NOMO-1 (cell line): ENCODE results near the gene PDE10A.

Source experiments
- DNase-seq, 2 experiments: peaks; one replicate each; lab custom pipeline; 2025; ENCODE audit not compliant: unreplicated experiment in 2 of 2; lab: John Stamatoyannopoulos, UW

Gene PDE10A

GRCh38 chr6:165662749-165663376, at the start of gene PDE10A:
TSS of gene PDE10A (minus strand) at chr6:165663241. CDS start at chr6:165662811, 430 bp downstream.
- DNase-seq: no peak

- no peak for DNase-seq
Measured at GRCh38 chr6:165708985-165709576, 46.0 kb upstream of the PDE10A start.

- no peak for DNase-seq
Measured at GRCh38 chr6:165707067-165707853, 44.2 kb upstream of the PDE10A start.

- DNase-seq: no peak
Measured at GRCh38 chr6:165705941-165706340, 42.9 kb upstream of the PDE10A start.

GRCh38 chr6:165704045-165704748, 41.2 kb upstream of the PDE10A start:
- DNase-seq: no peak

GRCh38 chr6:165702669-165703068, 39.6 kb upstream of the PDE10A start:
- DNase-seq: no peak

- no peak for DNase-seq
Measured at GRCh38 chr6:165701564-165702354, 38.7 kb upstream of the PDE10A start.

- no peak for DNase-seq
Measured at GRCh38 chr6:165701005-165701404, 38.0 kb upstream of the PDE10A start.

- no peak for DNase-seq
Measured at GRCh38 chr6:165698868-165699267, 35.8 kb upstream of the PDE10A start.

GRCh38 chr6:165697171-165697570, 34.1 kb upstream of the PDE10A start:
- DNase-seq: no peak

- DNase-seq: no peak
Measured at GRCh38 chr6:165695722-165696515, 32.9 kb upstream of the PDE10A start.

- no peak for DNase-seq
Measured at GRCh38 chr6:165694296-165694695, 31.3 kb upstream of the PDE10A start.

GRCh38 chr6:165692106-165692653, 29.1 kb upstream of the PDE10A start:
- no peak for DNase-seq

- DNase-seq: no peak
Measured at GRCh38 chr6:165689699-165690098, 26.7 kb upstream of the PDE10A start.

- no peak for DNase-seq
Measured at GRCh38 chr6:165686596-165687365, 23.7 kb upstream of the PDE10A start.

- DNase-seq: no peak
Measured at GRCh38 chr6:165685302-165685701, 22.3 kb upstream of the PDE10A start.

GRCh38 chr6:165684333-165684732, 21.3 kb upstream of the PDE10A start:
- no peak for DNase-seq

GRCh38 chr6:165680975-165681374, 17.9 kb upstream of the PDE10A start:
- no peak for DNase-seq

GRCh38 chr6:165679326-165679725, 16.3 kb upstream of the PDE10A start:
- no peak for DNase-seq
